Measurements from ENCODE around the gene LIF.
"Not testable (repeated sequence)": the region's sequence is repeated elsewhere in the genome, so short reads cannot be mapped to it uniquely, and the experiment has no call there.

The LIF gene

DNA sequence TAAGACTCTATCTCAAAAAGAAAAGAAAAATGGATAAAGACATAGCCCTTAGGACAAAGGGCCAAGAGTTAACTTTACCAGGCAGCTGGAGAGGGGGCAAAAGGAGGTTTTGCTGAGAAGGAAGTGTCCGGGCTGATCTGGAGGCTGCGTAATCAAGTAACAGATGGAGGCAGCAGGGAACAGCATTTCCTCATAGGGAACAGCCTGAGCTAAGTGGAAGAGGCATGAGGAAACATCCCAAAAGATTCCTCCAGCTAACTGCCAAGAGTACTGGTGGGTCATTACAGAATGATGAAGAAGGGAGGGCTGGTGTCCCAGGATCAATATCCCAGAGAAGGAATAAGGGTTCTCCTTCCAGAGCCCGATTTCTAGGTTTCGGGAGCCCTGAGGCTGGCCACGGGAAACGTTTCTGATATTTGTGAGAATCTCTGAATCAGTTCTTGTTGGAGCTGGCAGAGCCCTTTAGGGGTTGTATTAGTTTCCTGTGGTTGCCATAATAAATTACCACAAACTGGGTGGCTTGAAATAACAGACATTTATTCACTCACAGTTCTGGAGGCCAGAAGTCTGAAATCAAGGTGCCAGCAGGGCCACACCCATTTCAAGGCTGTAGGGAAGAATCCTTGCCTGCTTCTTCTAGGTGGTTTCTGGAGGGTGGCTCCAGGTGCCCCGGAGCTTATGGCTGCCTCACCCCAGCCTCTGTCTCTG lies 21.2 kb downstream of the LIF start:
- no peak for TF ChIP-seq POLR2A (IDR thresholded peaks at IDR 0.05; ENCODE audit: low read depth, low read length)
- FAIRE-seq: no peak

DNA sequence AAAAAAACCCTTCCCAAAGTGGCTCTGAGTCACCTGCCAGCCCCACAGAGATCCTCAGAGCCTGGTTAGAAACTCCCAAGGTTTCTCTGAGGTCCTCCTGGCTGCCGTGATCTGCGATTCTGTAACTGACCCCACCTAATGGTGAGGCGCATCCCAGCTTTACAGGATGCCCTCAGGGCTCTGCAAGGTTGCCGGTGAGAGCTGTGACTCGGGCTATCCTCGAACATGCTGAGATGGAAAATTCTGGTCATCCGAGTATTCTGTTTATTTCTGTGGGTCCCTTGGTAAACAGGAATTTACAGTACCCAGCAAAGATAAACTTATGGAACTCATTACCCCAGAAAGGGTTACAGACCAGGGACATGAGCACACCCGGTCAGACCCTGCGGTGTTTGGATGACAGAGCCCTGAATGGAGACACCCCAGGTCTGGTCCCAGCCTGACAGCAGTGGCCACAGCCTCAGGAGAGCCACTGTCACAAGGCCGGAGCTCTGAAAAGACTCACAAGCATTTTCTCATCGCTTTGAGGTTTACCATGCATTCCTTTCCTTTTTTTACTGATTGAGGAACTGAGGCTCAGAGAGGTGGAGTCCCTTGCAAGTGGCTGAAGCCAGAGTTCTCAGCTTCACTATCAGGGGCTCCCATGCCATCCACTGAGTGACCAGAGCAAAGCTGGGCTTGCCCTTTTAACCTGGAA lies 22.2 kb downstream of the LIF start:
- DNase-seq (ENCODE audit: insufficient read length, low spot score) (no peak), FAIRE-seq (no peak)
- no peak for TF ChIP-seq POLR2A (IDR thresholded peaks at IDR 0.05; ENCODE audit: low read depth, low read length)

More for the DNA sequence above, 21.2 kb downstream of the LIF start:
- no peak for DNase-seq (ENCODE audit: insufficient read length, low spot score)

DNA sequence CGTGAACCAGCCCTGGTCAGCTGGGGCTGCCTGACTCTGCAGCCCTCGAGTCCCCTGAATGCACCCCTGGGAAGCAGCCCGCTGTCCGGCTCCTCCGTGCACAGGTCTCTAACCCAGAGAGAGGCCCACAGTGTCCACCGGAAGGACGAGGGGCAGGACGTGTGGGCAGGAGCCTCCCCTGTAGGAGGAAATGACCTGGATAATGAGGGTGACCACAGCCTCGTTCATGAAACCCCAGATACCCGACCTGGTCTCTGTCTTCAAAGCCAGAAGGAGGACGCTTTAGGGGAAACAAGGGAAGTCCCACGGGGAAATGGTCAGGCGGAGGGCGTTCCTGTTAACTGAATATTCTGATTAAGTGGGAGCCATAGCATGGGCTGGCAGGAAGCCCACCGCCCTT lies 23.3 kb downstream of the LIF start:
- TF ChIP-seq POLR2A (IDR thresholded peaks at IDR 0.05; ENCODE audit: low read depth, low read length): no peak
- FAIRE-seq: no peak
- no peak for DNase-seq (ENCODE audit: insufficient read length, low spot score)

DNA sequence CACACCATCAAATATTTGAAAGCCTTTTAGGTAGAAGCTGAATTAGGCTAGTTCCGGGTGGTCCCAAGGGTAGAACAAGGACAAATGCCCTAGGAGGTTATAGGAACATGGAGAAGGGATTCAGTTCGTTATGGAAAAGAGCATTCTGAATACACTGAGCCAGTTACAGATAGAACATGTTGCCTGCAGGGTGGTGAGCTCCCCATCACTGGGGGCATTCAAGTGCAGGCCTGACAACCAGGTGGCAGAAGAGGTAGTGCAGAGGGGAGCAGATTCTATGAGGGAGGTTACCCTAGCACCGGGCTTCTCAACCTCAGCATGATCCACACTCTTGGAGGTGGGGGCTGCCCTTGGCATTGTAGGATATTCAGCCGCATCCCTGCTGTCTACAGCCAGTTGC lies 24.2 kb downstream of the LIF start:
- no peak for TF ChIP-seq POLR2A (IDR thresholded peaks at IDR 0.05; ENCODE audit: low read depth, low read length)
- DNase-seq (ENCODE audit: insufficient read length, low spot score) (no peak), FAIRE-seq (no peak)

DNA sequence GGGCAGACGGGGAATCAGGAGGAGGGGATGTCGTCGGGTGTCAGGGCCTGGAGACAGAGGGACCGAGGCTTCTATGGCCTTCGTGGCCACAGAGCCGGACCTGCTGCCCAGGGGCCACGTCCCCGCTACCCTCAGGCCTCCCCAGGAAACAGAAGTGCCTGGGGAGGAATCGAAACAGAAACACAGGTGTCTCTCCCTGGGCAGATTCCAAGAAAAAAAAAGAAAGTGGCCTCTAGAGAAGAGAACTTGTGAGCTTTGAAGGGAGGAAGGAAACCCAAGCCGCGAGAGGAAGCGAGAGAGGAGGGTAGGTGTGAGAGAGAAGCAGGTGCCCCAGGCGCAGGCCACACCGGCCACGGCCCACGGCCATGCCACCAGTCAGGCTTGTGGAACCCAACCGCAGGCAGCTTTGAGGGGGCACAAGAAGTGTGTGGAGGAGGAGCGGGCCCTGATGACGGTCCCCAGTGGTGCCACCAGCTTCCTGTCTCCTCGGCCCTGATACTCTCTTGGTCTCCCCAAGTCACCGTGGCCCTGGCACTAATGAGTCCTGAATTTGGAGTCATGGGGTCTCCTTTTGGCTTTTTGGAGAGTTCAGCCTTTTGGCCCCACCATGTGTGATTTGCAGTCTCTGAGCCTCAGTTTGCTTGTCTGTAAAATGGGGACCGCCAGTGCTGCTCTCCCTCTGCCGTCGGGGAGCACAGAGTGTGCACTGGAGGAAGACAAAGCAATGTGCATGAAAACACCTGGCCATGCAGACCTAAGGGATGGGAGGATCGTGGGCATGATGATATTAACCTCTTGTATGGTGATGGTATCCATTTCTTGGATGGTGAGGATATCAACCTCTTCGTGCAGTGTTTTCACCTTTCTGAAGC lies 25.2 kb downstream of the LIF start:
- no peak for TF ChIP-seq POLR2A (IDR thresholded peaks at IDR 0.05; ENCODE audit: low read depth, low read length)
- FAIRE-seq (no peak), DNase-seq (ENCODE audit: insufficient read length, low spot score) (no peak)

DNA sequence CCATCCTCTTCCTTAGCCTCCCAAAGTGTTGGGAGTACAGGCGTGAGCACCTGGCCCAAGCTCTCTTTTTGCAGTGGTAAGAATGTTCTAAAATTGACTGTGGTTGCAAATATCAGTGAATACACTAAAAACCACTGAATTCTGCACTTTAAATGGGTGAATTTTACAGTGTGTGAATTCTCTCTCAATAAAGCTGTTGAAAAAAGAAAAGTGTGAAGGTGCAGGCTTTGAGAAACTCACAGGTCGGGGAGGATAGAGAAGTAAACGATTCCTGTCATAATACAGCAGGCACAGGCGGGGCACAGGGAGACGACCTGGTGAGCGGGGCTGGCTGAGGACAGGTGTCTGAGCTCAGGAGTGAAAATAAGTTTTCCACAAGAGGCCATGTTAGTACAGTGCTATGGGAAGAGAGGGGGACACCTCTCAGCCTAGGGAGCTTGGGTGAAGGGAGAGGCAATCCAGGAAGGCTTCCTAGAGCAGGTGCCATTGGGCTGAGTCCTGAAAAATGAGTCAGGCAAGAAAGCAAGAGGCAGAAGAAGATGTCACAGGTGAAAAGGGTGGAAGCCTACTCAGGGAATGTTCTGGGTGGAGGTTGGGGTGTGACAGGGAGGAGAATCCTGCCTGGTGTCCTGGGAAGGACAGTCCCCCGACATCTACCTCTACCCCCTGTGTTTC lies 26.1 kb downstream of the LIF start:
- no peak for TF ChIP-seq POLR2A (IDR thresholded peaks at IDR 0.05; ENCODE audit: low read depth, low read length)
- FAIRE-seq (no peak), DNase-seq (ENCODE audit: insufficient read length, low spot score) (no peak)

DNA sequence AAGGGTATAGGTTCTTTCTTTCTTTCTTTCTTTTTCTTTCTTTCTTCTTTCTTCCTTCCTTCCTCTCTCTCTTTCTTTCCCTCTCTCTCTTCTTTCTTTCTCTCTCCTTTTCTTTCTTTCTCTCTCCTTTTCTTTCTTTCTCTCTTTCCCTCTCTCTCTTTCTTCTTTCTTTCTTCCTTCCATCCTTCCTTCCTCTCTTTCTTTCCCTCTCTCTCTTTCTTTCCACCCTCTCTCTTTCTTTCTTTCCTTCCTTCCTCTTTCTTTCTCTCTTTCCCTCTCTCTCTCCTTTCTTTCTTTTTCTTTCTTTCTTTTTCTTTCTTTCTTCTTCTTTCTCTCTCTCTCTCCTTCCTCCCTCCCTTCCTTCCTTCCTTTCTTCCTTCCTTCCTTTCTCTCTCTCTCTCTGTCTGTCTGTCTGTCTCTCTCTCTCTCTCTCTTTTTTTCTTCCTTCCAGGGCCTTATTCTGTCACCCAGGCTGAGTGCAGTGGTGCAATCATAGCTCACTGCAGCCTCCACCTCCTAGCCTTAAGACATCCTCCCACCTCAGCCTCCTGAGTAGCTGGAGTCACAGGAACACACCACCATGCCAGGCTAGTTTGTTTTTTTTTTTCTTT lies 26.8 kb downstream of the LIF start:
- TF ChIP-seq POLR2A (IDR thresholded peaks at IDR 0.05; ENCODE audit: low read depth, low read length): no peak
- no peak for FAIRE-seq
- DNase-seq (ENCODE audit: insufficient read length, low spot score): no peak

DNA sequence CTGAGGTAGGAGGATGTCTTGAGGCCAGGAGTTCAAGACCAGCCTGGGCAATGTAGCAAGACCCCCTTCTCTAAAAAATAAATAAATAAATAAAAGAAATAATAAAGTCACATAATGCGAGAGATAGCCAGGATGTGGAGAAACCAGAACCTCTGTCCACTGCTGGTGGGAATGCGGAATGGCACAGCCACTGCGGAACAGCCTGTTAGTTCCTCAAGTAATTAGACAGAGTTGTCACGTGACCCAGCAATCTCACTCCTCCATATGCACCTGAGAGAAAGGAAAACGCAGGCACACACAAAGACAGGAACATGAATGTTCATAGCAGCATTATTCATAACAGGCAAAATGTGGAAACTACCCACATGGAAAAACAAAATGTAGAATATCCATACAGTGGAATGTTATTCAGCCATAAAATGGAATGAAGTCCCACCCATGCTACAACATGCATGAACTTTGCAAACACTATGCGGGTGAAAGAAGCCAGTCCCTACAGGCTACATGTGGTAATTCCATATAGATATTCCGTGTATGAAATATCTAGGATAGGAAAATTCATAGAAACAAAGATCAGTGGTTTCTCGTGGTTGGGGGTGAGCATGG lies 27.4 kb downstream of the LIF start:
- TF ChIP-seq POLR2A (IDR thresholded peaks at IDR 0.05; ENCODE audit: low read depth, low read length): no peak
- FAIRE-seq (no peak), DNase-seq (ENCODE audit: insufficient read length, low spot score) (no peak)

DNA sequence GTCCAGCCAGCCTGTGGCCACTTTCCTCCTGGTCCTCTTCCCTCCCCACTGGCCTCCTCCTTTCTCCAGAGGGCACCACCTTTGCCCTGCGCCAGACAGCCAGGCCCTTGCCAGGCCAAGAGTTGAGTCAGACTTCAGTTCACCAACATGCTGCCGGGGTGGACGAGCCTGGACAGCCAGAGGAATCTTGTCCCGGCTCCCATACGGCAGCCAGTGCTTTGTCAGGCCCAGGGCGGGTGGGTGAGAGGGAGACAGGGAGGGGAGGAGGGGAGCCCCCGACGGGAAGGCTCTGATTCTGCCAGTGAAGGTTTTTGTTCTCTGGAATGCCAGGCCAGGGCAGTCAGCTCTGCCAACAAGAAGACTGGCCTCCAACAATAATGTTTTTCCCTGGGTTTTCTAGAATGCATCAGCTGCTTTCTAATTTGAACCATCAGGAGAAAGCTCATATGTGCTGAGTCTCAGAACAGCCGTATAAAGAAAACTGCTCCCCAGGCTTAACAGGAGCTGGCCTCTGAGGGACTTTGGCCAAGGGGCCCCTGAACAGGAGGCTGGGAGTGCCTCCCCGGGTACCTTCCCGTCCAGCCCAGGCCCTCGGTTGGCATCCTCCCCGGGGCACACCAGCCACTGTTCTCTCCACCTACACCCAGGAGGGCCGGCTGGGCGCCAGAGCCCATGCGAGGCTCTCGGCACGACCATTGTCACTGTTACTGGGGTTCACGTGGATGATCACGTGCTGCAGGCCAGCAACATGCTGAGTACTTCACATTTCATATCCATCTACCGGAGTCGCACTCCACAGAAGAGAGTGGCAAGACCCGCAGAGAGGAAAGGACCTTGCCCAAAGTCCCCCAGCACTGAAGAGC lies 28.6 kb downstream of the LIF start:
- TF ChIP-seq POLR2A (IDR thresholded peaks at IDR 0.05; ENCODE audit: low read depth, low read length): no peak

DNA sequence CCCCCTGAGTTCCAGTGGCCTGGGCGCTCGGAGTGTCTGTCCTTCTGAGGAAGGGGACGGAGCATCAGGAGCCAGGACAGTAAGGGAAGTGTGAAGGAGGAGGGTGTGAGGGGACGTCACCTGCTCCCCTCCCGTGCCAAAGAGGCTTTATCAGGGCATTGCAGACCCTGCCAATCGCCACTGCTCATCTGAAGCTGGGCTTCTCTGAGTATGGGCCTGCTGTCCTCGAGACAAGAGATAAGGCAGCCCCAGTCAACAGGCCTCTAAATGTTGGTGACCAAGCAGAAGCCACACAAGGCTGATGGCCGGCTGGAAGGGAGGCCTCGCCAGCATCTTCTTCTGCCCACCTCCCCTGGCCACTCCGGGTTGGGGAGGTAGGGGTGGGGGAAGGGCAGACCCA lies 29.8 kb downstream of the LIF start:
- no peak for FAIRE-seq

More for the DNA sequence above, 28.6 kb downstream of the LIF start:
- DNase-seq (ENCODE audit: insufficient read length, low spot score) (no peak), FAIRE-seq (no peak)

DNA sequence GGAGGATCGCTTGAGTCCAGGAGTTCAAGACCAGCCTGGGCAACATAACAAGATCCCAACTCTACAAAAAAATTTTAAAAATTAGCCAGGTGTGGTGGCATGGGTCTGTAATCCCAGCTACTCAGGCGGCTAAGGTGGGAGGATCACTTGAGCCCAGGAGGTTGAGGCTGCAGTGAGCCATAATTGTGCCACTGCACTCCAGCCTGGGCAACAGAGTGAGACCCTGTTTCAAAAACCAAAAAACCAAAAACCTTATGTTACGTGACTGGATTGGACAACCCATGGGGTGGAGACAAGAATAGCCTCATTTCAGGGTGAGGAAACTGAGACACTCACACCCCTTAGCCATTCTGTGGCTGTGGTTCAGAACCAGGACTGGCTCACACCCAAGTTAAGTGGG lies 30.3 kb downstream of the LIF start:
- FAIRE-seq; DNase-seq (ENCODE audit: insufficient read length, low spot score): not testable (repeated sequence)

More for the DNA sequence above, 29.8 kb downstream of the LIF start:
- DNase-seq (ENCODE audit: insufficient read length, low spot score): no peak
- TF ChIP-seq POLR2A (IDR thresholded peaks at IDR 0.05; ENCODE audit: low read depth, low read length): no peak

DNA sequence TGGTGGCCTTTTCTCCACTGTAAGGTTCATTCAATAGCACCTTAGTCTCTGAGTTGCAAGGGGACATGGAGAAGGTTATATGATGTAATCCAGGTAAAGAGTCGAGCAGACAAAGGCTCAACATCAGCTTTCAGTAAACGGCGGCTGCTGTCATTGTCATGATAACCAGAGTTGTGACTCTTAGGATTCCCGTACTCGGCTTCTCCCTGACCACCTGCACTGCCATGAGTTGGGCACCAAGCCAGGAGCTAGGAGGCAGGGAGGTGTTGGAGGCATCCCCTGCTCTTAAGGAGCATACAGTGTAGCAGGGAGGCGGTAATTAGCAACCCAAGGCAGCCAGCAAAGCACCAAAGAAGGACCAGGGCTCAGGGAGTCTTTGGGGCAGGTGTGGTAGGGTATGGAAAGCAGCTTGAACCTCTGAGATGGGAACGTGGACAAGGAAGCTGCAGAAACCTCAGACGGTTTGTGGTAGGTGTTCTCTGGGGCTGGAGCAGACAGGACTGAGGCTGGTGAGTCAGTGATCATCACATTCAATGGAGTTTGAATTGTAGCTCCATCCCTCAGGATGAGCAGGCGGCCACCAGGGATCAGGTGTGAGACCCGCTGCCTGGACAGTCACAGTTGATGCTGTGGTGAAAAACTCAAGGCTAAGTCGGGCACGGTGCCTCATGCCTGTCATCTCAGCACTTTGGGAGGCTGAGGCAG lies 31.7 kb downstream of the LIF start:
- FAIRE-seq (no peak), DNase-seq (ENCODE audit: insufficient read length, low spot score) (no peak)
- TF ChIP-seq POLR2A (IDR thresholded peaks at IDR 0.05; ENCODE audit: low read depth, low read length): no peak
